Naive thymus-derived CD4-positive, alpha-beta T cell (primary cell): Measurements from ENCODE around the gene SLIT1. TPM values are rescaled to one million over a fixed set of nuclear protein-coding genes. Genes with fewer than 3 reads are reported as not detected.

Experiments used
- ATAC-seq: fragments of 150-1000 bp; cut with Tn5 transposase; 2 replicates; pipeline ENCODE4 v1.10.0; 2021; ENCODE audit warnings: mild to moderate bottlenecking, moderate library complexity
- CTCF ChIA-PET: fragments of 350-600 bp; sonication (Branson Sonifier 250); formaldehyde crosslinking; loops from one replicate; lab custom pipeline; 2021; ENCODE audit warnings: antibody characterized with exemption; lab: Charles Lee
- POLR2A ChIA-PET: fragments of 350-600 bp; sonication (Branson Sonifier 250); formaldehyde crosslinking; loops from one replicate; lab custom pipeline; 2021; ENCODE audit warnings: antibody characterized with exemption, inconsistent platforms; lab: Charles Lee
- DNase-seq, 9 donors: peaks; one replicate each; pipeline versions ENCODE4 v3.0.0 to v3.0.0-alpha.2; 2020 to 2022; ENCODE audit warnings: mixed read lengths in 1 of 9
- H3K27ac ChIP-seq: one replicate; pipeline ENCODE4 v1.7.0; 2013; ENCODE audit warnings: mild to moderate bottlenecking, low read depth, low read length, moderate library complexity
- H3K27me3 ChIP-seq, 2 donors: one replicate each; pipeline ENCODE4 v1.7.0; 2013; ENCODE audit warnings: low read length in 2 of 2, mild to moderate bottlenecking in 2 of 2, moderate library complexity in 2 of 2; ENCODE audit not compliant: control insufficient read depth in 2 of 2, insufficient read depth in 2 of 2
- H3K36me3 ChIP-seq, 3 experiments: 1 replicate in 2 of 3; 2 replicates in 1 of 3; pipeline ENCODE4 v1.7.0; 2013; ENCODE audit warnings: low read length in 3 of 3, mild to moderate bottlenecking in 3 of 3, moderate library complexity in 1 of 3; ENCODE audit not compliant: insufficient read depth in 3 of 3, control insufficient read depth in 2 of 3
- H3K4me1 ChIP-seq, 2 donors: one replicate each; pipeline ENCODE4 v1.7.0; 2013; ENCODE audit warnings: low read length in 2 of 2, mild to moderate bottlenecking in 2 of 2, moderate library complexity in 1 of 2; ENCODE audit not compliant: control insufficient read depth in 2 of 2, insufficient read depth in 2 of 2
- H3K4me3 ChIP-seq: 2 replicates; pipeline ENCODE4 v1.7.0; 2013; ENCODE audit warnings: mild to moderate bottlenecking, low read length
- H3K9me3 ChIP-seq, 3 experiments: 1 replicate in 2 of 3; 2 replicates in 1 of 3; pipeline ENCODE4 v1.7.0; 2013; ENCODE audit warnings: low read length in 3 of 3; ENCODE audit not compliant: control insufficient read depth in 2 of 3
- H3K27ac Mint-ChIP-seq, 9 donors: one replicate each; pipeline ENCODE4 v1.8.0; 2020 to 2022; ENCODE audit warnings: mixed read lengths in 9 of 9, mild to moderate bottlenecking in 8 of 9, moderate library complexity in 5 of 9, inconsistent platforms in 2 of 9
- H3K27me3 Mint-ChIP-seq, 5 donors: one replicate each; pipeline ENCODE4 v1.8.0; 2021 to 2022; ENCODE audit warnings: mixed read lengths in 5 of 5, mild to moderate bottlenecking in 1 of 5
- H3K36me3 Mint-ChIP-seq, 5 donors: one replicate each; pipeline ENCODE4 v1.8.0; 2020 to 2022; ENCODE audit warnings: mixed read lengths in 5 of 5, mild to moderate bottlenecking in 3 of 5, inconsistent platforms in 1 of 5
- H3K4me1 Mint-ChIP-seq, 7 donors: one replicate each; pipeline ENCODE4 v1.8.0; 2020 to 2022; ENCODE audit warnings: mixed read lengths in 7 of 7, mild to moderate bottlenecking in 3 of 7, inconsistent platforms in 1 of 7
- H3K4me3 Mint-ChIP-seq, 10 donors: one replicate each; pipeline ENCODE4 v1.8.0; 2020 to 2022; ENCODE audit warnings: mild to moderate bottlenecking in 10 of 10, mixed read lengths in 10 of 10, moderate library complexity in 6 of 10, inconsistent platforms in 2 of 10
- H3K9me3 Mint-ChIP-seq, 11 donors: one replicate each; pipeline ENCODE4 v1.8.0; 2020 to 2022; ENCODE audit warnings: mixed read lengths in 11 of 11, mild to moderate bottlenecking in 4 of 11, inconsistent platforms in 1 of 11, moderate library complexity in 1 of 11
- intact Hi-C, 2 donors: fragments of 100-400 bp; cut with micrococcal nuclease; formaldehyde crosslinking; loops; one replicate each; pipeline ENCODE4 v1.15.1; 2023
- polyA plus RNA-seq, 2 donors: library from polyadenylated mRNA; unstranded; fragments of 300-500 nt; fragmentation: Illumina TruSeq; gene quantifications; one replicate each; pipeline ENCODE4 v1.2.3, GENCODE V29; 2021
- total RNA-seq, 6 experiments: library from RNA in 5 of 6; stranded (reverse) in 5 of 6; gene quantifications; 1 replicate in 5 of 6; 2 replicates in 1 of 6; pipeline ENCODE4 v1.2.3 and lab custom pipeline; 2021 to 2026

Gene SLIT1
- total and polyA plus RNA-seq, 7 experiments from 2014 or later, result 0.19 to 0.88 (median 0.44) TPM; not detected in 2

- no peak overlapping the region for H3K4me3 ChIP-seq
- Mint-ChIP-seq H3K4me3 (no peak overlapping the region), H3K27me3 (peaks cover 0 to 8% (median 0%) of the 10 kb centered on the region in 5 donors), H3K9me3 (no peaks in the 10 kb centered on the region), H3K4me1 (peaks cover 0 to 14% (median 0%) of the 10 kb centered on the region in 7 donors), H3K36me3 (no peaks in the 10 kb centered on the region), H3K27ac (no peak overlapping the region)
- POLR2A ChIA-PET, result interaction anchor here (0.6 kb wide), 1 partner anchor 8 kb away, joined by 5 read pairs; no protein-coding TSS in a partner anchor
- no peaks in the 10 kb centered on the region for H3K9me3 ChIP-seq
- ATAC-seq (no peak), DNase-seq (no peak)
- no peak overlapping the region for H3K27ac ChIP-seq
- CTCF ChIA-PET, result interaction anchor here (0.6 to 1.8 kb wide), 7 partner anchors 9 to 630 kb away, joined by 3 to 8 read pairs (median 3); no protein-coding TSS in a partner anchor
- H3K4me1 ChIP-seq, result no peaks in the 10 kb centered on the region
- H3K36me3 ChIP-seq, result no peaks in the 10 kb centered on the region
- intact Hi-C loops, result loop anchor here (1.0 to 5.0 kb wide), 7 partner anchors 114 to 628 kb away; partner anchors contain the start of gene LCOR (in 1 of the 2)
- H3K27me3 ChIP-seq, result no peaks in the 10 kb centered on the region
Measured at GRCh38 chr10:97024168-97025073, 161.3 kb downstream of the SLIT1 start.

- Histone ChIP-seq H3K27me3 (no peaks in the 10 kb centered on the region), H3K4me3 (no peak overlapping the region), H3K36me3 (no peaks in the 10 kb centered on the region), H3K27ac (no peak overlapping the region), H3K9me3 (no peaks in the 10 kb centered on the region), H3K4me1 (no peaks in the 10 kb centered on the region)
- ATAC-seq (no peak), DNase-seq (no peak)
- Mint-ChIP-seq H3K27ac (peak overlapping the region in 2 of 9 donors; percentile 58 to 74), H3K4me3 (no peak overlapping the region), H3K4me1 (peaks cover 0 to 14% (median 0%) of the 10 kb centered on the region in 7 donors), H3K9me3 (no peaks in the 10 kb centered on the region), H3K27me3 (peaks cover 0 to 8% (median 0%) of the 10 kb centered on the region in 5 donors), H3K36me3 (no peaks in the 10 kb centered on the region)
- ChIA-PET POLR2A (no interaction called here), CTCF (interaction anchor here (0.9 kb wide), 1 partner anchor 9 kb away, joined by 3 read pairs; no protein-coding TSS in a partner anchor)
- intact Hi-C loops, result loop anchor here (2.0 kb wide), 2 partner anchors 113 to 627 kb away; no protein-coding TSS in a partner anchor
Measured at GRCh38 chr10:97023401-97024167, 162.2 kb downstream of the SLIT1 start.

- Histone ChIP-seq H3K27ac (no peak overlapping the region), H3K4me3 (no peak overlapping the region), H3K36me3 (no peaks in the 10 kb centered on the region), H3K4me1 (no peaks in the 10 kb centered on the region), H3K27me3 (no peaks in the 10 kb centered on the region), H3K9me3 (no peaks in the 10 kb centered on the region)
- ATAC-seq (no peak), DNase-seq (no peak)
- peaks cover 0 to 4% (median 0%) of the 10 kb centered on the region in 5 donors for H3K27me3 Mint-ChIP-seq
- no peaks in the 10 kb centered on the region for H3K36me3 Mint-ChIP-seq
- no peak overlapping the region for H3K27ac Mint-ChIP-seq
- intact Hi-C loops, result no loop called here
- peaks cover 0 to 14% (median 0%) of the 10 kb centered on the region in 7 donors for H3K4me1 Mint-ChIP-seq
- POLR2A ChIA-PET, result no interaction called here
- H3K4me3 Mint-ChIP-seq, result no peak overlapping the region
- no peaks in the 10 kb centered on the region for H3K9me3 Mint-ChIP-seq
- CTCF ChIA-PET, result no interaction called here
Measured at GRCh38 chr10:97022616-97023015, 163.1 kb downstream of the SLIT1 start.

GRCh38 chr10:97020452-97021400 lies 165.0 kb downstream of the SLIT1 start:
- Histone ChIP-seq H3K4me1 (peaks cover 0 to 6% of the 10 kb centered on the region in 2 donors), H3K27ac (no peak overlapping the region), H3K36me3 (no peaks in the 10 kb centered on the region), H3K4me3 (no peak overlapping the region), H3K27me3 (no peaks in the 10 kb centered on the region), H3K9me3 (no peaks in the 10 kb centered on the region)
- ATAC-seq (no peak), DNase-seq (no peak)
- POLR2A ChIA-PET, result no interaction called here
- H3K27ac Mint-ChIP-seq, result no peak overlapping the region
- H3K4me3 Mint-ChIP-seq, result no peak overlapping the region
- peaks cover 0 to 21% (median 8%) of the 10 kb centered on the region in 7 donors for H3K4me1 Mint-ChIP-seq
- no peaks in the 10 kb centered on the region for H3K27me3 Mint-ChIP-seq
- intact Hi-C loops, result no loop called here
- H3K36me3 Mint-ChIP-seq, result no peaks in the 10 kb centered on the region
- CTCF ChIA-PET, result no interaction called here
- H3K9me3 Mint-ChIP-seq, result no peaks in the 10 kb centered on the region

- DNase-seq, result no peak
- no peaks in the 10 kb centered on the region for H3K27me3 Mint-ChIP-seq
- peaks cover 0 to 6% of the 10 kb centered on the region in 2 donors for H3K4me1 ChIP-seq
- no peak overlapping the region for H3K27ac Mint-ChIP-seq
- H3K36me3 Mint-ChIP-seq, result no peaks in the 10 kb centered on the region
- no peak overlapping the region for H3K4me3 Mint-ChIP-seq
- H3K36me3 ChIP-seq, result no peaks in the 10 kb centered on the region
- no peak overlapping the region for H3K4me3 ChIP-seq
- no peak overlapping the region for H3K27ac ChIP-seq
- ChIA-PET POLR2A (no interaction called here), CTCF (no interaction called here)
- no peaks in the 10 kb centered on the region for H3K9me3 ChIP-seq
- no peaks in the 10 kb centered on the region for H3K27me3 ChIP-seq
- H3K4me1 Mint-ChIP-seq, result peaks cover 0 to 20% (median 8%) of the 10 kb centered on the region in 7 donors
- no peak for ATAC-seq
- intact Hi-C loops, result no loop called here
- H3K9me3 Mint-ChIP-seq, result no peaks in the 10 kb centered on the region
Measured at GRCh38 chr10:97019213-97019844, 166.4 kb downstream of the SLIT1 start.
